Brain microvascular endothelial cell (primary cell): ENCODE results near the gene TJP2.

Source experiments
- DNase-seq: peaks from one replicate; pipeline ENCODE4 v3.0.0-alpha.2; 2020
- H3K27ac ChIP-seq: fragments of 250-450 bp; sonication (Bioruptor Pico); 2 replicates; pipeline ENCODE4 v1.5.1; 2020; ENCODE audit warnings: mild to moderate bottlenecking, moderate library complexity
- H3K27me3 ChIP-seq: fragments of 250-450 bp; sonication (Bioruptor Pico); replicated peaks from 2 replicates; pipeline ENCODE4 v1.5.1; 2020; ENCODE audit warnings: mild to moderate bottlenecking
- H3K36me3 ChIP-seq: fragments of 250-450 bp; sonication (Bioruptor Pico); replicated peaks from 2 replicates; pipeline ENCODE4 v1.5.1; 2020; ENCODE audit warnings: mild to moderate bottlenecking
- H3K4me3 ChIP-seq: 2 replicates; pipeline ENCODE4 v1.5.1; 2011; ENCODE audit warnings: low read depth, mild to moderate bottlenecking, control low read depth, low read length, moderate library complexity
- in situ Hi-C: cut with HindIII; loops from 2 replicates; pipeline ENCODE4 v1.10.0; 2017; ENCODE audit warnings: low sequenced_read_pairs, low pct_ligation_motif_present
- TF ChIP-seq, protein P1 (sequence below): IDR thresholded peaks from 2 replicates; pipeline ENCODE4 v1.5.1; 2011; ENCODE audit warnings: low read depth, mild to moderate bottlenecking, moderate library complexity, low read length, control low read depth, inconsistent platforms; ENCODE audit errors: missing control alignments

The TJP2 gene

DNA sequence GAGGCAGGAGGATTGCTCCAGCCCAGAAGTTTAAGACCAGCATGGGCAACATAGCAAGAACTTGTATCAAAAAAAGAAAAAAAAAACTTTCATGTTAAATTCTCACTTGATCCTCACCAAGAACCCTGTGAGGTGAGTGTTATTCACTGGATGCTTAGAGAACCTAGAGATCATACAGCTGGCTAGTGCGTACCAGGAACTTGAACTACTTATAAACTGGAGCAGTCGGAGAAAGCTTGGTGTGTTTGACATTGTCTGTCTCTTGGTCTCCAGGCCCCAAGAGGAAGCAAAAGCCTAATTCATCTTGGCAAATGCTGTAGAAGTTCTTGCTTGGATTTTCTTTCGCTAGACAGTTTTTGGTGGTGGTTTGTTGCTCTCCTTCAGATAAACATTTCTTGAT, 18.1 kb downstream of the TJP2 start:
- Histone ChIP-seq H3K4me3 (no peak overlapping the region), H3K27me3 (no peaks in the 10 kb centered on the region), H3K36me3 (no peaks in the 10 kb centered on the region), H3K27ac (no peak overlapping the region)
- in situ Hi-C loops = loop anchor here (25.0 kb wide), 1 partner anchor 130 kb away; no protein-coding TSS in a partner anchor
- TF ChIP-seq, protein P1, sequence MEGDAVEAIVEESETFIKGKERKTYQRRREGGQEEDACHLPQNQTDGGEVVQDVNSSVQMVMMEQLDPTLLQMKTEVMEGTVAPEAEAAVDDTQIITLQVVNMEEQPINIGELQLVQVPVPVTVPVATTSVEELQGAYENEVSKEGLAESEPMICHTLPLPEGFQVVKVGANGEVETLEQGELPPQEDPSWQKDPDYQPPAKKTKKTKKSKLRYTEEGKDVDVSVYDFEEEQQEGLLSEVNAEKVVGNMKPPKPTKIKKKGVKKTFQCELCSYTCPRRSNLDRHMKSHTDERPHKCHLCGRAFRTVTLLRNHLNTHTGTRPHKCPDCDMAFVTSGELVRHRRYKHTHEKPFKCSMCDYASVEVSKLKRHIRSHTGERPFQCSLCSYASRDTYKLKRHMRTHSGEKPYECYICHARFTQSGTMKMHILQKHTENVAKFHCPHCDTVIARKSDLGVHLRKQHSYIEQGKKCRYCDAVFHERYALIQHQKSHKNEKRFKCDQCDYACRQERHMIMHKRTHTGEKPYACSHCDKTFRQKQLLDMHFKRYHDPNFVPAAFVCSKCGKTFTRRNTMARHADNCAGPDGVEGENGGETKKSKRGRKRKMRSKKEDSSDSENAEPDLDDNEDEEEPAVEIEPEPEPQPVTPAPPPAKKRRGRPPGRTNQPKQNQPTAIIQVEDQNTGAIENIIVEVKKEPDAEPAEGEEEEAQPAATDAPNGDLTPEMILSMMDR = no peak
- DNase-seq = no peak

DNA sequence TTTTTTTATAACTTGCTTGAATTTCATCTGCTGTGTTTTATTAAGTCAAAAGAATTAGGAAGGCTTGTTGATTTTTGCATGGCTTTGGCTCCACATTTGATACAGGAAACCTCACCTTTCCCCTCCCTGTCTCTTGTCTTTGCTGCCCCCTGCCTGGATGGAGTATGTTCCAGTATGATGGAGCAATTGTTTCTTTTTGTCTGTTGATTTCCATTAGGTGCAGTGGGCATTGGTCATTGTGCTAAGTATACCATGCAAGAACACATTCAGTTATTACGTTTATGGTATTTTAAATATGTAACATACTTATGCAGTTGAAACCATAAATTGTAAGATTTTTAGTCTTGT, 19.6 kb downstream of the TJP2 start:
- no peak overlapping the region for H3K4me3 ChIP-seq
- in situ Hi-C loops = loop anchor here (25.0 kb wide), 1 partner anchor 131 kb away; no protein-coding TSS in a partner anchor
- no peaks in the 10 kb centered on the region for H3K27me3 ChIP-seq
- TF ChIP-seq, protein P1 = peak; percentile 41
- no peaks in the 10 kb centered on the region for H3K36me3 ChIP-seq
- H3K27ac ChIP-seq = no peak overlapping the region
- no peak for DNase-seq

DNA sequence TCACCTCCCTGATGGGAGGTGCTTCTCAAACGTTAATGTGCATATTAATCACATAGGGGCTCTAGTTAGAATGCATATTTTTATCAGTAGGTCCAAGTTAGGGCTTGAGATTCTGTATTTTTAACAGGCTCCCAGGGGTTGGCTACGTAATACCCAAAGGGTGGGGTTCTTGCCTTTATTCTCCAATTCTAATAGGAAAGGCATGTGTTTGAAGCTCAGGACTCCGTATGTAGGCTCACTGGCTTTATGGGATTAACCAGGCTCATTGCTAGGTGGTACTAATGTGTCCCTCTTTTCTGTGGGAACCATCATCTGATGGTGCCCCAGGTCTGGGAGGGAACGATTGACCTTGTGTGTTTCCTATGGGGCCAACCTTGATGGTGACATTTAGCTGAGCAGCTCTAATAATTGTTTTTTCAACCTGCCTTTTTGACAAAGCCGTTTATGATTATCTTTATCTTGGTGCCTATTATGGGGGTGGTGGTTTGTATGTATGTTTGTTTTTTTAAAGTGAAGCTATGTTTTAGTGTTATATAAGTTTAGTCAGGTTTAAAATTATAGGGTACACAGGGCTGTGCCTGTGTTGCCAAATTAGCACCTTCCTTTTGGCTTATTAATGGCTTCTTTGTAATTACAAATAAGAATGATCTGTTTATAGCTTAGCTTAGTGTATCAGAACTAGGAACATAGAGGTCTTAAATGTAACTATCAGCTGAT, 20.8 kb downstream of the TJP2 start:
- TF ChIP-seq, protein P1 = no peak
- DNase-seq = no peak
- no peaks in the 10 kb centered on the region for H3K27me3 ChIP-seq
- in situ Hi-C loops = loop anchor here (25.0 kb wide), 1 partner anchor 133 kb away; no protein-coding TSS in a partner anchor
- no peak overlapping the region for H3K4me3 ChIP-seq
- no peak overlapping the region for H3K27ac ChIP-seq
- H3K36me3 ChIP-seq = no peaks in the 10 kb centered on the region

DNA sequence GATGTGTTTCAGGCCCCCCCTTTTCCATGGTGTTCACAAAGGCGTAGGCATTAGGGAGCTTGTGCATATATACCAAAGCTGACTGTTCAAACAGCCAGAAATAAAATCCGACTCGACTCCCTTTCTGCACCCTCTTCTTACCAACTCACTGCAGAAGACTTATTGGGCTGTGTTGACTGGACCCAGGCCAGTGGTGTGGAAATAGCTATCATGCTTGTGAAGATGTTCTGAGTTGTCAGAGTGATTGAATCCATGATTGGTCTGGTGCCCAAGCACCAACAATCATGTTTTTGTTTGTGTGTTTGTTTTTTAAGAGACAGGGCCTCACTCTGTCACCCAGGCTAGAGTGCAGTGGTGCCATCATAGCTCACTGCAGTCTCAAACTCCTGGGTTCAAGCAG, 21.6 kb downstream of the TJP2 start:
- TF ChIP-seq, protein P1 = no peak
- Histone ChIP-seq H3K27ac (no peak overlapping the region), H3K4me3 (no peak overlapping the region), H3K27me3 (no peaks in the 10 kb centered on the region), H3K36me3 (no peaks in the 10 kb centered on the region)
- in situ Hi-C loops = loop anchor here (25.0 kb wide), 1 partner anchor 133 kb away; no protein-coding TSS in a partner anchor
- DNase-seq = no peak

DNA sequence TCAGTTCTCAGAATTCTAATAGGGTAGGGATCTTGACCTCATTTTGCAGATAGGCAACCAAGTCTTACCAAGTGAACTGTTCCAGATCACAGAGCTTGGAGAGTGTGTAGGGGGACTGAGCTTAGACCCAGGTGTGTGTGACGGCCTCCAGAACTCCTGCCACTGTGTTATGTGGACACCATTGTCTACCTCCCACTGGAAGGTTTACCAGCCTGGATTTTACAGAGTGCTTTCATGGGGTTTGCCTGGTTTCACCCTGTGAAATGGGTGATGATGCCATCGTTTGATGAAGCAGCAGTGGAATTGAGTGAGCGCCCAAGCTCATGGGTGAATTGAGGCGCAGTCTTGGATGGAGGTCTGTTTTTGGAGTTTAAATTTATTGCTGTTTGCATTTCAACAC, 23.6 kb downstream of the TJP2 start:
- H3K36me3 ChIP-seq = no peaks in the 10 kb centered on the region
- in situ Hi-C loops = loop anchor here (25.0 kb wide), 1 partner anchor 135 kb away; no protein-coding TSS in a partner anchor
- TF ChIP-seq, protein P1 = no peak
- no peak overlapping the region for H3K27ac ChIP-seq
- no peaks in the 10 kb centered on the region for H3K27me3 ChIP-seq
- H3K4me3 ChIP-seq = no peak overlapping the region
- DNase-seq = no peak
